ENCODE results near the gene HM13.
"Not testable (repeated sequence)": the region's sequence is repeated elsewhere in the genome, so short reads cannot be mapped to it uniquely, and the experiment has no call there.

Gene HM13

DNA sequence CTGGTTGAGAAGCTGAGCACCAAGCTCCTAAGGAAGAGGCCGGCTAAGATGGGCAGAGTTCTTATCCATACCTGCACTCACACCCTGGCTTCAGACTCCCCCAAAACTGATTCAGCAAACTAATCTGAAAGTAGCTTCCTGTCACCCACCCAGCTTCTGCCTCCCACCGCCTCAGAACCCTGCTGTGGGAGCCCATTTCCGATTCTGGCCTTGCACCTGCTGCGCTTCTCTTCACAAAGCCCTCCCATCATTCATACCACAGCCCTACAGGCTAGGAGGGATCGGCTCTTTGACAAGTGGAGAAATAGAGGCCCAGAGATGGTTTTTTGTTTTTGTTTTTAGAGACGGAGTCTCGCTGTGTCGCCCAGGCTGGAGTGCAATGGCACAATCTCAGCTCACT is 28.7 kb downstream of the HM13 start:
- DNase-seq (ENCODE audit: low read depth, low spot score): no peak

DNA sequence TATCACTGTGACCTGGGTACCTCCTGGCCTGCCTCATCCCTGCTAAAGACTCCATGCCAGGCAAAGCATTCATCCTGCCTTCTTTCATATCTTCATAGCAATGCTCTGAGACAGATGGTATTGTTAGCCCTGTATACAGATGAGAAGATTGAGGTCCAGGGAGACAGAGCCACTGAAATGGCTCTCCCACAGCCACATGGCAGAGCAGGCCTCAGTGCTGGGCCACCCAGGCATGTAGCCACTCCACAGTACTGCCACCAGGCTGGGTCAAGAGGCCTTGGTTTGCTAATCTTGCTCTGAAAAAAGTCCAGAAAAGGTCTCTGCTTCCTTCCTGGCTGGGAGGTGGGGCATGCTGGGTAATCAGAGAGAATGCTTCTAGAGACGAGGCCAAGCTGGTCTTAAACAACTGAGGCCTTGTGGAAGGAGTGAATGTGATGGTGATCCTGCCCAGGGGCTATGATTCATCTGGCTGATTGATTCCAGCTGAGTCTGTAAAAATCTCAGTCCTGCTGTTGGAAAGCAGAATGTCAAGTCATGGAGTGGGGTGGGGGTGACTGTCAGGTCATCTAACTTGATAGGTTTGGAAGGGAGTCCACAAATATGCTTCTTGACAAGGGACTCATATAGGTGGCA is 29.8 kb downstream of the HM13 start:
- DNase-seq (ENCODE audit: low read depth, low spot score): no peak

DNA sequence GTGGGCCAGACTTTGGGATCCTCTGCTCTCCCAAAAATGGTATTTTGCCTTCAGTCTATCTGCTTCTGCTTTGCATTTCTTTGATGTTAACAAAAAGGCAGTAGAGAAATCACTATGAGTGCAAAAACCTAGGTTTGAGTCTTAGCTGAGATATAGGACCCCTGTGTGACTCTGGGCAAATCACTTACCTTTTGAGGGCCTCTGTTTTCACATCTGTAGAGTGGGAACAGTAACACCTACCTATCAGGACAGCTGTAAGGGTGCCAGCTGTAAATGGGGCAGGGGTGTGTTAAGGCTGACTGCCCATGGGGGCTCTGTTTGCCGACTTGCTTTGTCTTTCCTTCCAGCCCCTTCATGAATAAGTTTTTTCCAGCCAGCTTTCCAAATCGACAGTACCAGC is 30.4 kb downstream of the HM13 start:
- DNase-seq (ENCODE audit: low read depth, low spot score): no peak

DNA sequence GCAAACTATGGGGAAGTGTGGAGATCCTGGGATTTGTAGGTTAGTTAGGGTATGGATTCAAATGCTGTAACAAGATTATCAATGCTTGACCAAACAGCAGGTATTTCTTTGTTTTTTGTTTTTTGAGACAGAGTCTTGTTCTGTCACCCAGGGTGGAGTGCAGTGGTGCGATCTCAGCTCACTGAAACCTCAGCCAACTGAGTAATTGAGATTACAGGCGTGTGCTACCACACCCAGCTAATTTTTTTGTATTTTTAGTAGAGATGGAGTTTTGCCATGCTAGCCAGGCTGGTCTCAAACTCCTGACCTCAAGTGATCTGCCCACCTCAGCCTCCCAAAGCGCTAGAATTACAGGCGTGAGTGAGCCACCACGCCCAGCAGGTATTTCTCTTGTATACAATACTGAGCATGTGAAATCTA is 31.4 kb downstream of the HM13 start:
- not testable (repeated sequence) for DNase-seq (ENCODE audit: low read depth, low spot score)

DNA sequence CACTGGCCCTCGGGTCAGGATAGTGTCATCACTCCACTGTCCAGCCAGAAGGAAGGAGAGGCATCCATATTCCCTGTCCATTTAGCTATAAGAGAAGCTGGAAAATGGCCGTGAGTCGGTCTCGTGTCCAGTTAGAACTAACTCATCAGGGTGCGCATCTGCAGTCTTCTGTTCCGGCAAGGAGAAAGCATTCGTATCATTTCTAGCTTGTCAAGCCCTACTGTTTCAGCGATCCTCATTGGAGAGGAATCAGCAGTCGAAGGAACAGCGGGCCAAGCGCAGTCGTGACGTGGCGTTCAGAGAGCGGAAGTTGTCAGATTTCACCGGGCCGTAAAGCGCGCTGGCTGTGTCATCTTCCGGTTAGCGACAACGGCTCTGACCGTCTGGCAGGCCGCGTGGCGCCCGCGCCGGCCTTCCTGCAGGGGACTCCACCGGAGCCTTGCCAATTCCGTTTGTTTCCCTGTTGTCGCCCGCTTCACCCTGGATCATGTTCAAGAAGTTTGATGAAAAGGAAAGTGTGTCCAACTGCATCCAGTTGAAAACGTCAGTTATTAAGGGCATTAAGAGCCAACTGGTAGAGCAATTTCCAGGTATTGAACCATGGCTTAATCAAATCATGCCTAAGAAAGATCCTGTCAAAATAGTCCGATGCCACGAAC is 32.9 kb downstream of the HM13 start:
- peak; percentile 38 for DNase-seq (ENCODE audit: low read depth, low spot score)

DNA sequence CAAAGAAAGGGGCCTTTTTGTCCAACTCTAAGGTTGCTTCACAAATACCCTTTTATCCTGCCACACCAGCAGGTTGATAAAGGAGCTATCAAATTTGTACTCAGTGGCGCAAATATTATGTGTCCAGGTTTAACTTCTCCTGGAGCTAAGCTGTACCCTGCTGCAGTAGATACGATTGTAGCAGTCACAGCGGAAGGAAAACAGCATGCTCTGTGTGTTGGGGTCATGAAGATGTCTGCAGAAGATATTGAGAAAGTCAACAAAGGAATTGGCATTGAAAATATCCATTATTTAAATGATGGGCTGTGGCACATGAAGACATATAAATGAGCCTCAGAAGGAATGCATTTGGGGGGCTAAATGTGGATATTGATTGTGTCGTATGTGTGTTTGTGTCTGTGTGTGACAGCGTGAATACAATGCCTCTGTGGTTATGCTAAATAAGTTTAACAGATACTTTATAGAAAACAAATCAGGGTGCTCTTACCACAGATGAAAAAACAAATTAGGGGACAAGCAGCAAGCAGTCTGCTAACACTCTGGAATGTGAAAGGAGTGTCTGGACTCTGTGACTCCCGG is 33.6 kb downstream of the HM13 start:
- no peak for DNase-seq (ENCODE audit: low read depth, low spot score)

DNA sequence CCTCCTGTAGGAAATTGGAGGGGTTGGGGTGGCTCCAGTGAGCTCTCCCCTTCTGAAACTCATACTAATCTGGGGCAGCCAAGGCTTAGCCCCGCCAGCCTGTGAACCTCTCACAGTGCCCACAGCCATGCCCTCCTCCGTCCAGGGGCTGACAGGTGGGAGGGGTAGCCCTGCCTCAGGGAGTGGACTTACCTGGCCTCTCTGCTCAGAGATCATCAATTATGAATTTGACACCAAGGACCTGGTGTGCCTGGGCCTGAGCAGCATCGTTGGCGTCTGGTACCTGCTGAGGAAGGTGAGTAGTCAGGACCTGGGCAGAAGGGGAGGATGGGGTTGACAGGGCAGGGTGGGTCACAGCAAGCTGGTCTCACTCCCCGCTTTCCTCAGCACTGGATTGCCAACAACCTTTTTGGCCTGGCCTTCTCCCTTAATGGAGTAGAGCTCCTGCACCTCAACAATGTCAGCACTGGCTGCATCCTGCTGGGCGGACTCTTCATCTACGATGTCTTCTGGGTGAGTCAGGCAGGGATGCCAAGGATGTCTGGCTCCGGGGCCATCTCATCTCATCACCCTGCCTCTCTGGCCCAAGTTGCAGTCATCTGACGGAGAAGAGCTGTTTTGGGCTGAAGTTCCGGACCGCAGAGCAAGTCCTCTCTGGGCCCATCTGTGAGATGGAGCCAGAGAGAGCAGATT is 34.7 kb downstream of the HM13 start:
- DNase-seq (ENCODE audit: low read depth, low spot score): no peak

DNA sequence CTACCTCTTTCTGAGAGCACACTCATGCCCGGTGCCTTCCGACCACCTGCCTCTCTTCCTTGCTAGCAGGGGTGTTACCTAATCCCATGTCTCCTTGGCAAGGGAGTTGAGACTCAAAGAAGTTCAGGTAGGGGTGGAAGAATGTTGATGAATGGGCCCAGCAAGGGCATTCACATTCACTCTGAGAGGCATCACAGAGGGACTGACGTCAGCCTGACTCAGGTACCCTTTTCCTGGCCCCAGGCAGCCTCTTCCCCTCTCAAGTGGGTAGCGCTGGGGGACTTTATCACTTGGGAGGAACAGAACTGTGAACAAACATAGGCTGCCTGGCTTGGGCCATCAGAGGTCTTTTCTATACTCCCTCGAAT is 35.3 kb downstream of the HM13 start:
- DNase-seq (ENCODE audit: low read depth, low spot score): no peak

DNA sequence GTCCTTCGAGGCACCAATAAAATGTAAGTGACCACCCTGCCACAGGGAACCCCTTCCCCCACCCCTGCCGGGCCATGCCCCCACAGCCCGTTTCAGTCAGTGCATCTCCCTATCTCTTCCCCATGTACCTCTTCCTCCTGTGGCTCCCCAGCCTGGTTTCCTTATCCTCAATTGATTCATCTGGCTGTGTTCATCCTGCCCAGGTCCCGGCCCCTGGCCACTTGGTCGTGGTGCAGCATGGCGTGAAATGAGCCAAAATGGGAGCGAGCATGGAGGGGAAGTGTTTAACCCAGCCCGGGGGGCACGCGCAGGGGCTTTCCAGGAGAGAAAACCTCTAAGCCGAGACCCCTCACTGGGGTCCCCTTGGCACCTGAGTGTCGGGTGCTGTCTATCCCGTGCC is 35.9 kb downstream of the HM13 start:
- DNase-seq (ENCODE audit: low read depth, low spot score): no peak

DNA sequence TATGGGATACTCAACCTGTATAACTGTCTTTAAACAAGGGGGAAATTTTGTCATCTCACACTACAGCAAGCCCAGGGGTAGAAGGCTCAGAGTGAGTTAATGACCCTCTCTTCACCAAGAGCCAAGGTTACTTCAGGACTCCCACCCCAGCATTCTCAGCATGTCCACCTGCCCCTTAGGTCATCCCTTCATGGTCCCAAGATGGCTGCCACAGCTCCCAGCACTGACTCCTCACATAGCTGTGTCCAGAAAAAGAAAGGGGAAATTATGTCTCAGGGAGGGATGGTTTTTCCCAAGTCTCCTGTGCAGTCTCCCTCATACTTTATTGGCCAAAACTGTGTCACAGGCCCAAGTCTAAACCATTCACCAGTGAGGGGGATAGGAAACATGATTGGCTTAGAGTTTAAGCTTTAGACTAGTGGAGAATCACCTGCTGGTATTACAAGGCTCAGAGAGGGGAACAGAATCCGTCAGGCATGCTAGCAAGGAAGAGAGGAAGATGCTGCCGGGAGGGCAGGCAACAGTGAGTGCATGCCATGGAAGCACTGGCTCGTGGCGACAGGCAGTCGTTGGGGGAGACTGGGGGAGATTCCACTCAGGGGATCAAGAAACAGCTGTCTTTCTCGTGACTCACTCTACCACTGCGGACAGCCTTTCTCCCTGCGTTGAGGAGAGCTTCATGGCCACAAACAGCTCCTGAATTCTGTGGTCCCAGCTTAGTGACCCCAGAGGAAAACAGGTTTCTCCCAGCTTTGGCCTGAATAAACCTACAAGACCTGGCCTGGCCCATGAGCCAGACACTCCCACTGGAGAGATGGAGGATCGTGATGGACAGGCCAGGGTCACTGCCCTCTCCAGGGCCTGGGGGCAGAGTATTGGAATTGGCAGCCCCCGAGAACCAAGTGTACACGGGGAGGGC is 37.2 kb downstream of the HM13 start:
- DNase-seq (ENCODE audit: low read depth, low spot score): no peak

DNA sequence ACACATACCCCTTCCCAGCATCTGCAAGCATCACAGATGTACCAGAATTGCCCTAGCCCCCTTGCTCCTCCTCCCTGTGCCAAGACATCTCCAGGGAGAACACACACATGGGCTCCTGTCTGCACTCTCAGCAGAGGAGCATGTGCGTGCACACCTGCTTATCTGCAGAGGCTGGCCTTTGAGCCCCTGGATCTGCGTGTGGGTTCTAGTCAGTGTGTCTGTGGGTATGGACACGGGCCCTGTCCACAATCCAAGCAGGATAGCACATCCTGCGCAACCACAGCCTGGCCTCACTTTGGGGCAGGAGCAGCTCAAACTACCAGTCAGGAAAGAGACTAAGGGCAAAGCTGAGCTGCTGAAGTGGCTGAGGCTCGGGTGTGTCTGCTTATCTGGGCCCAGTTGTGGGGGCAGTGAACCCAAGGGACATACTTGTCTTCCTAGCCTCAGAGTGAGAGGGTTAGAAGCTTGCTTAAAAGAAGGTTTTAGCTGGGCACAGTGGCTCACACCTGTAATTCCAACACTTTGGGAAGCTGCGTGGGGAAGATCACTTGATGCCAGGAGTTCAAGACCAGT is 41.0 kb downstream of the HM13 start:
- no peak for DNase-seq (ENCODE audit: low read depth, low spot score)

DNA sequence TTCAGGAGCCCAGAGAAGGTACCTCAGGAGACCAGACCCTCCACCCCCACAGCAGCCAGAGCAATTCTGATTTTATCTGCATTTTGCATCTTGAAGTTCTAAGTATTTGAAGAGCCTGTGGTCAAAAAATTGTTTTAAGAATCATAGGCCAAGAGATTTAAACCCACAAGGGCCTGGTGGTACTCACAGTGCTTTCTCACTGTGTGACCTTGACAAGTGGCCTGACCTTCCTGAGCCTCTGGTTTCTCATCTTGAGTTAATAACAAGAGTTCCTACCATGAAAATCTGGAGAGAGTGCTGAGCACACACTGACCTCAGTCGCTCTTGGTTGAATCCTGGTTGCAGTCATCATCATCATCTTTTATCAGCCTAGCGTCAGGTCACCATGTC is 45.5 kb downstream of the HM13 start:
- DNase-seq (ENCODE audit: low read depth, low spot score): no peak

DNA sequence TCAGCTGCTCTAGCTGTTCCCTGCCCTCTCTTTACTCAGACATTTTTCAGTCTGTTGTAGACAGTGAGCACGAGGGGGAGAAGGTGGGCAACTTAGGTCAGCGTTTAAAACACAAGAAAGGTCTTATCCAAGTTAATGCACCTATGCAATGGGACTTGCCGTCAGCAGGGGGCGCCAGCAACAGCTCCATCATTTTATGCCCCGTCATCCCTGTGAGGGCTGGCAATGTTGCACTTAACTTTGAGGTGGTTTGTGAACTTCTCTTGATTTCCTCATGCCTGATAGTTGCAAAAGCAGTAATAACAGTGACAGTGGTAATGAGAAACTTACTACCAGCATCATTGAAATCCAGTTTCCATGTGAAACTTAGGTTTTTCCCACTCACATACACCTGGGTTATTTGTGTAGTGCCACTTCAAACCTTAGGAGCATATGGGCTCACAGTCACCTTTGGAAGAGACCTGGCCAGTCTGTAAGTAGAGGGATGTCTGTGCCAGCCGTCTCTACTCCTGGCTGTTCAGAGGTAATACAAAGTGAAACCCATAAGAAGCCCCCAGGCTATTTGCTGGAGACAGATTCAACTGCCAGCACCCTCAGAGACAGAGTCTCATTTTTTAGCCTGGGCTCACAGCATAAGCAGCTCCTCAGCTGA is 46.0 kb downstream of the HM13 start:
- DNase-seq (ENCODE audit: low read depth, low spot score): no peak

DNA sequence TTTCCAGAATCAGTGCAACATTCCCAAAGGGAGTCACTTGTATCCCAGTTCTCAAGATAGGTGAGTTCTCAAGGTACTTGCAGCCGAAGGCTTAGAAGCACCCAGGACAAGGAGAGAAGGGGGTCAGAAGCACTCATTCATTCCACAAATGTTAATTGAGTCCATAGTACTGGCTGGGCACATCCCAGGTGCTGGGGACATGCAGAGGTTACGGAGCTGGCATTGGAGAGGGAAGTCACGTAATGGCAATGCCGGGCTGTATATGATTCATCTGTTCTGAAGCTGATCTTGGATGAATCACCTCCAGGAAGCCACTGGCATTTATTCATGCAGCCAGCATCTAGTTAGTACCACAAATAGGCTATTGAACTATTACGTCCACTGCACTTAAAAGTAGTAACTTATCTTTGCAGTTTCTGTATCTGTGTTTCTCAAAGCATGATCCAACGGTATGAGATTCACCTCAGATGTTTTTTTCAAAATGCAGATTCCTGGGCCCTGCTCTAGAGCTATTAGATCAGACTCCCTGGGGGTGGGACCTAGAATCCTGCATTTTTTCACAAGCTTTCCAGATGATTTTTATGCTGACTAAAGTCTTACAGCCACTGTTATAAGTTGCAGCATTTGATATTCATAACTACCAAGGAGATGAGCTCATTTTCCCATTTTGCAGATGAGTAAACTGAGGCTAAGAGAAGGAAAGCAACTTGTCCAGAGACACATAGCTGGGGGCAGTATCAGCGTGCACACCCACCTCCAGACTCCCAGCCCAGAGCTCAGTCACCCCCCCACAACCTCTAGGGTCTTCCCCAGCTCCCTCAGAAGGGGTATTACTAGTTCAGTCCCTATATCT is 46.7 kb downstream of the HM13 start:
- DNase-seq (ENCODE audit: low read depth, low spot score): no peak

DNA sequence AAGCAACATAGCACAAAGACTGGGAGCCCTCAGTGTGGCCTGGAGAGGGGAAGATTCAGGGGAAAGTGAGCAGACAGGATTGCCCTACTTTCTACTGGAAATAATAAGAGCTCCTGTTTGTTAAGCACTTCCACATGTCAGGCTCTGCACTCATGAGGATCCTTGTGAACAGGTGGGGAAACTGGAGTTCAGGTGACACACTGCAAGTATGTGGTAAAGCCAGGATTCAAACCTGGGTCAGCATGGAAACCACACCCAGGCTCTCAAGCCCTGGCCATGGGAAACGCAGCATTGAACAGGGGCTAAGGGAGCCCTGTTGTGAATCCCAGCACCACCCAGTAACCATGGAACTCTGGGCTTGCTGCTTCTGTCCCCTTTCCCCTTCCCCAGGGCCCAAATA is 48.0 kb downstream of the HM13 start:
- no peak for DNase-seq (ENCODE audit: low read depth, low spot score)

DNA sequence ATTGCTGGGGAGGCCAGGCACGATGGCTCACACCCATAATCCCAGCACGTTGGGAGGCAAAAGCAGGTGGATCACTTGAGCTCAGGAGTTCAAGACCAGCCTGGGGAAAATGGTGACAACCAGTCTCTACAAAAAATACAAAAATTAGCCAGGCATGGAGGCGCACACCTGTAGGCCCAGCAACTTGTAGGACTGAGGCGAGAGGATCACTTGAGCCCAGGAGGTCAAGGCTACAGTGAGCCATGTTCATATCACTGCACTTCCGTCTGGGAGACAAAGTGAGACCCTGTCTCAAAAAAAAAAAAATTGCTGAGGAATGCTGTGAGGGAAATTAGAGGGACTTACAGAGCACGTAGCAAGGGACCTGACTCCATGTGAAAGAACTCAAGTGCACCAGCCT is 50.0 kb downstream of the HM13 start:
- DNase-seq (ENCODE audit: low read depth, low spot score): no peak

DNA sequence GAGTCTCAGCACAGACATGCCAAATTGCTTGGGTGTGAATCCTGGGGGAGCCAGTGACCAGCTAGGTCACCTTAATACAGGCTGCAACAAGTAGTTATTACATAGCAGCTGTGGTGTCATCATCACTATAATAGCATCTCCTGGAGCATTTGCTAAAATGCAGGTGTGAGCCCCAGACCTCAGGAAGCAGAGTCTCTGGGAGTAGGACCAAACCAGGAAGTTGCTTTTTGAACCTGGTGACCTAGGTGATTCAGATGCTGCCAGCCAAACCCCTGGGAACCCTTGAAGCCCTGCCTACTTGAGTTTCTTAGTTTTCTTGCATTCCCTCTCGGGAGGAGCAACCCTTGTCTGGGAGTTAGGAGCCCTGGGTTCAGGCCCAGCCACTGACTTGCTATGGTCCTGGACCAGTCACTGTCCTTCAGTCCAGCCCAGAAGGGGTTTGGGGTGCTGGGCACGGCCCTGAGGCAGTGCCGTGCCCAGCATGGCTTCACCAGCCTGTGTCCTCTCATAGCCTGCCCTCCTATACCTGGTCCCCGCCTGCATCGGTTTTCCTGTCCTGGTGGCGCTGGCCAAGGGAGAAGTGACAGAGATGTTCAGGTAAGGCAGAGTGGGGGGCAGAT is 51.6 kb downstream of the HM13 start:
- no peak for DNase-seq (ENCODE audit: low read depth, low spot score)

DNA sequence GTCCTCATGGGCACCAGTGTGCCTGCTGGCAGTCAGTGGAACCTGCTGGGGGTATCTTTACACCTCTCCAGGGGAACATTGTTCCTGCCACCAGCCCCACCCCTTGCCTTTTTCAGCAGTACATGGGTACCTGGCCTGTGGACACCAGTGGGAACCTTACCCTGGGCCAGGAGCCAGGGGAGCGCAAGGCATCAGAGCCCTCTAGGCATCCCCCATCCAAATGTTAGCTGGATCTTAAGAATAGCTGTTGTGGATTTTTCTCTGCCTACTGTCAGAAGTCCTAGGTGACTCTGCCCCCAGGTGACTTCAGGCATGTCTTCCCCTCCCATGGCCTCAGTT is 52.0 kb downstream of the HM13 start:
- no peak for DNase-seq (ENCODE audit: low read depth, low spot score)

DNA sequence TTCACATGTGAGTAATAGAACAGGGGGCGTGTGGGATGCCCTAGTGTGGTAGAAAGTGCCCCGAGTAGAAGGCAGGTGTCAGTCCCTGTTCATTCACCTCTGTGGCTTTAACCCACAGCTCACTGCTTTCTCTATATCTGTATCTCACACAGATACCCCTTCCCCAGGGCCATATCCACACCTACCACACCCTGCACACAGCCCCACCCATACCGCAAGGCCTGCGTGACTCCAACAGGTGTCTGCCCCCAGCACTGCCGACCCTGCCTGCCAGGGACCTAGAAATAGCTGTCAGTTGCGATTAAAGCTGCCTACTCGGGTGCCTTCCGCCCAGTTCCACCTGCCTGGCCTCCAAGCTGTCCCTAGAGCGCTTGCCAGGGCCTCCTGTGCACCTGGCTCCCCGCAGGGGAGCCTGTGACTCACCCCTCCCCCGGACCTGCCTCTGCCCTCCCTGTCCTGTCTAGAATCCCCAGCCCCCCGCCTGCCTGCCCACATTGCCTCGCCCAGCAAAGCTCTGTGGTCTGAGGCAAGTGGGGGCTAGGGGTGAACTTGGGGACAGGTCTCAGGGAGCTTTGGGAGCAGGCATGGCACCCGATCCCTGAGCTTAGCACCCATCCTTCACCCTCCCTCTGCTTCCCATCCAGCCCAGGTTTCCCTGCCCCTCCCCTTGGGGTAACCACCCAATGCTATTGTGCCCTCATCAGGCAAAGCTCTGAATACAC is 52.6 kb downstream of the HM13 start:
- no peak for DNase-seq (ENCODE audit: low read depth, low spot score)

All from iPS DF 19.7 (cell line).